Activated CD8-positive, alpha-beta memory T cell treated with anti-CD3 and anti-CD28 coated beads for 48 hours (primary cell): ENCODE measurements around the gene SLC43A2.
"Not testable (repeated sequence)": the region's sequence is repeated elsewhere in the genome, so short reads cannot be mapped to it uniquely, and the experiment has no call there.

Source experiments
- DNase-seq, 3 experiments: peaks; one replicate each; pipeline ENCODE4 v3.0.0-alpha.2; 2020; ENCODE audit warnings: low read depth in 2 of 3, low spot score in 2 of 3

The SLC43A2 gene

DNA sequence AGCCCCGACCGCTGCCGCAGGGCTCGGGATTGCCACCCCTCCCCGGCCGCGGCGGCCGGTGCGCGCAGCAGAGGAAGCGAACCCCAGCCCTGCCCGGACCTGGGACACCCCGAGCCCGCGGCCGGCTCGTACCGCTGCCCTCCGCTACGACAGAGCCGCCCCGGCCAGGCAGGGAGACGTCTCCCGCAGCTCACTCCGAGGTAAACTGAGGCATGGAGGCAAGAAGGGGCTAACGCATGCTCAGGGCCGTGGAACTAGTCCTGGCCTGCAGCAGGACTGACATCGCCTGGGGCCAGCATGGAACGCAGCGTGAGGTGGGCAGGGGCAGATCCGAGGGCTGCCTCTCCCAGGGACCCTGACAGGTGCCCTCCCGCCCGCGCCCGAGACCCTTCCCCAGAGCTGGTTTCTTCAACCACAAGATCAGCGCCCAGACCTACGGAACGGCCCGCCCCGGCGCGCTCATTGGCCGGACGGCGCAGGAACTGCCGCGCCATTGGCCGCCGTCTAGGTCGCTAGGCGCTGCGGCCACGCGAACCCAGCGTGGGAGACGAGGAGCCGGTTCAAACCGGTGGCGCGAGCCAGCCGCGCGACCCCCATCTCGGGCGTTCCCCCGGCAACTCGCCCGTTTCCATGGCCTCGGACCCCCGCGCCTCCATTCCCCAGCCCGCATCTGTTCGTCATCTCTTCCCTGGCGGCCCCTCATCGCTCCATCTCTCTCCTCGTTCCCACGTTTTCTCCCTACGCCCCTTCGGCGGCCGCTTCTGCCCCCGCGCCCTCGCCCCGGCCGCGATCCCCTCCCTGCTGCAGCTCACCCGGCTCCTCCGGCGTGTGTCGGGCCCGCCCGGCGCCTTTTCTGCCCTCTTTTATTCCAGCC, at the start of gene SLC43A2:
Gene SLC43A2, minus strand, starts transcription at position 853 of the 874 bp plus-strand sequence. CDS start 960 bp downstream, outside the sequence.
- DNase-seq, result peak in 2 of 3 experiments; percentile 61 to 67

DNA sequence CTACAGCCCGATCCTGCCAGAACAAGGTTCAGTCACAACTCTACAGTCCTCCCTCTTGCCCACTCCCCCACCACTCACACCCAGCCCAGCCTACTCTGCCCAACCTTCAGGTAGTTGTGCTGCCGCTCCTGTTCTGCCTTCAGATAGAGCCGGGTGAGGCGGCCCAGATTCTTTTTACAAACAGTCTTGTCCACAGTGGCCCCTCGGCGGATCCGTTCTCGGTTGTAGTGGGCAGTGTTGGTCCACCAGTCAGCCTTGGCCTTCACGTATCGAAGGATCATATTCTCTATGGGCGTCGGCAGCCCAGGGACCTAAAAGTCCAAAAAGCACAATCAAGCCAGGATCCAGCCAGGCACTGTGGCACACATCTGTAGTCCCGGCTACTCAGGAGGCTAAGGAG, 47.8 kb upstream of the SLC43A2 start:
- DNase-seq, result no peak

DNA sequence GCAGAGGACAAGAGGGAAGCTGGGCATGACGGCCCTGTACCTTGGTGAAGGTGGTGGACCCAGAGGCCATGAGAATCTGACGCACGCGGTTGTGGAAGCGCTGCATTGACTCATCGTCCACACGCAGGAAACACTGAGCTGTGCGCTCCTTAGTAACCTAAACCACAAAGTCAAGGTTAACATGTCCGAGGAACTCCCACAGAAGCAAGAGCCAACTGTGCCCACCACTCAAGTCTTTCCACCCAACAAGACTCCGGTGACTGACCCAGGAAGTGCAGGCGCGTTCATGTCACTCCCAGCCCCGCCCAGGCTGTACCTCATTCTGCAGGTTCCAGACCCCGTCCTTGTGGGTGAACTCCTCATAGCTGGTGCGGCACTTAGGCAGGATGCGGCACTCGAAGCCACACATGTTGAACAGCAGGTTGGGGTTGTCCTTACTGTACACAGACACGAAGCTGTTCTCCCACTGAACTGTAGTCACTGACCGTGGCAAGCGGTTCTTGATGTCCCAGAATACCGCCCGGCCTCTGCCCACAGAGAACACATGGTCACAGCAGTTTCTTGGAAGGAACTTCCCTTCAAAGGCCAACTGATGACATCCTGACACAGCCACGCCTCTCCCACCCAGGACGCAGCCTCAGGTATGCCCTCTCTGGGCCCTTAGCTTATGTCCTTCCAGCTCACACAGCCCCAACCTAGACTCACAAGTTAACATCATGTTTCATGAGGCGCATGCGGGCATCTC, 44.6 kb upstream of the SLC43A2 start:
- no peak for DNase-seq

DNA sequence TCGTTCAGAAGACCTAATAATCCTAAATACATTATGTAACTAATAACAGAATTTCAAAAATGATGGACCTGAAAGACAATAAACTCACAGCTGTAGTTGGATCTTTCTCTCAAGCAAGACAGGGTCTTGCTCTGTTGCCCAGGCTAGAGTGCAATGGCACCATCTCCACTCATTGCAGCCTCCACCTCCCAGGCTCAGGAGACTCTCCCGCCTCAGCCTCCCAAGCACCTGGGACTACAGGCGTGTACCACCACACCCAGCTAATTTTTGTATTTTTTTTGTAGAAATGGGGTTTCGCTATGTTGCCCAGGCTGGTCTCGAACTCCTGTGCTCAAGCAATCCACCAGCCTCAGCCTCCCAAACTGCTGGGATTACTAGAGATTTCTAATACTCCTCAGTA, 35.3 kb upstream of the SLC43A2 start:
- DNase-seq, result not testable (repeated sequence)

DNA sequence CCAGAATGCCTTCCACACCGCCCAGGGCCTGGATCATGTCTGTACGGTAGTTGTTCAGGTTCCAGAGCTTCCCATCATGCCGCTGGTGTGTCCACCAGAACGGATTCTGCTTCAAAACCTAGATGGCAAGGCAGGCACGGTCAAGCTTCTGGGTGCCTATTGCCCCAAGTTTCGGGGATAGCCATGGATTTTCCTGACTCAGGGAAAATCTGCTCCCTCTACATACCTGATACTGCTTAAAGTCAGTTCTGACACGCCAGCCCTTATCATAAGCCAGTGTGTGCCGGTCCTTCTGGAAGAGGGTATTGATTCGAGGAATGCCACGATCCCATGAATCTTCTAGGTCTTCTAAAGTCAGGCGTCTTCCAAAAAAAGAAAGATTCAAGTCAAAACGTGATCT, 32.4 kb upstream of the SLC43A2 start:
- DNase-seq, result no peak

DNA sequence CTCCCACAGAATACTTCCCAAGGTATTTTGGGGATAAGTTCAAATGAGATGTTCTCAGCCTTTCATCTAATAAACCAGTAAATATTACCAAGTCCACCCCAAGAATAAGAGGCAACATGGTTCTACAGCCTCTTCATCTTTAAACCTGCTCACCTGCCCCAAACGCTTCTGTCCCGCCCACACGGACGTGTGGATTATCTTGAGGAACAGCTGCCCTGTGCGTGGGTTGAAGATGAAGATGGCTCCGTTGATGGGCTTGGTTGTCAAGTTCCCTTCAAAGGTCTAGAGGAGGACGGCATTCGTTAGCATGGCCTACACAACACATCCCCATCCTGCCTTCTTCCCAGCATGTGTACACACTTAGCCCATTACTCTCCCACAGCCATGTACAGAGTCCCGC, 29.5 kb upstream of the SLC43A2 start:
- no peak for DNase-seq

DNA sequence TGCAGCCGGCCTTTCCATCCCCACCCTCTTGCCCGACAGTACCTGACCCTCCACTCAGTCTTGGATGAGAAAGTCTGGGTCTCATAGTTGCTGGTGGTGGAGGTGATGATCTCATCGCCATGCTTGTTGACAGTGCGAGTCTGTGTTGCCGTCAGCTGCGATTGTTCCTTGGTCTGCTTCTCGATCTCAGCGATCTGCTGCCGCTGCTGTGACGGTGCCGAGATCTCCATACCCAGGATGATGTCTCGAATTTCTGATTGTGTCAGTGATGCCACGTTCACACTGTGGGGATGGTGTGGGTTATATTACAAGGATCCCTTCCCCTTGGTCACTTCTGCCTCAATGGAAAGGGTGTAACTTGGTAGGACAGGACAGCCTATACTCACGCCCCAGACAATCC, 25.1 kb upstream of the SLC43A2 start:
- DNase-seq, result no peak

DNA sequence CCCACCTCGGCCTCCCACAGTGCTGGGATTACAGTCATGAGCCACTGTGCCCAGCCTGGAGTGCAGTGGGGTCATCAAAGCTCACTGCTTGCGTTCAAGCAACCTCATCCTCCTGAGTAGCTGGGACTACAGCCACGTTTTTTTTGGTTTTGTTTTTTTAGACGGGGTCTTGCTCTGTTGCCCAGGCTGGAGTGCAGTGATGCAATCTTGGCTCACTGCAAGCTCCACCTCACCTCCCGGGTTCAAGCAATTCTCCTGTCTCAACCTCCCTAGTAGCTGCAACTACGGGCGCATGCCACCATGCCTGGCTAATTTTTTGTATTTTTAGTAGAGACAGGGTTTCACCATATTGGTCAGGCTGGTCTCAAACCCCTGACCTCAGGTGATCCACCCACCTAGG, 24.2 kb upstream of the SLC43A2 start:
- DNase-seq, result not testable (repeated sequence)

DNA sequence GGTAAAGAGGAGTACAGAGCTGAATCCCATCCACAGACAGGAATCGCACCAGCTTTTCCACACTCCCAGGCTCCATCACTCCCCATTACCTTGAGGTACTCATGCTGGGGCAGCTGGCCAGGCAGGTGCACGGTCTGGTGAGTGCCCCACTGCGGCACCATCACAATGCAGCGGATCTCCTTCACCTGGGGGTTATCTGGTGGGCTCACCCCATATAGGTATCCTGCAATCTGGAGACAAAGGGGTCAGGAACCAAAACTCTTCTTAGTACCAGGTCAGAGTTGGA, 22.9 kb upstream of the SLC43A2 start:
- DNase-seq, result no peak

DNA sequence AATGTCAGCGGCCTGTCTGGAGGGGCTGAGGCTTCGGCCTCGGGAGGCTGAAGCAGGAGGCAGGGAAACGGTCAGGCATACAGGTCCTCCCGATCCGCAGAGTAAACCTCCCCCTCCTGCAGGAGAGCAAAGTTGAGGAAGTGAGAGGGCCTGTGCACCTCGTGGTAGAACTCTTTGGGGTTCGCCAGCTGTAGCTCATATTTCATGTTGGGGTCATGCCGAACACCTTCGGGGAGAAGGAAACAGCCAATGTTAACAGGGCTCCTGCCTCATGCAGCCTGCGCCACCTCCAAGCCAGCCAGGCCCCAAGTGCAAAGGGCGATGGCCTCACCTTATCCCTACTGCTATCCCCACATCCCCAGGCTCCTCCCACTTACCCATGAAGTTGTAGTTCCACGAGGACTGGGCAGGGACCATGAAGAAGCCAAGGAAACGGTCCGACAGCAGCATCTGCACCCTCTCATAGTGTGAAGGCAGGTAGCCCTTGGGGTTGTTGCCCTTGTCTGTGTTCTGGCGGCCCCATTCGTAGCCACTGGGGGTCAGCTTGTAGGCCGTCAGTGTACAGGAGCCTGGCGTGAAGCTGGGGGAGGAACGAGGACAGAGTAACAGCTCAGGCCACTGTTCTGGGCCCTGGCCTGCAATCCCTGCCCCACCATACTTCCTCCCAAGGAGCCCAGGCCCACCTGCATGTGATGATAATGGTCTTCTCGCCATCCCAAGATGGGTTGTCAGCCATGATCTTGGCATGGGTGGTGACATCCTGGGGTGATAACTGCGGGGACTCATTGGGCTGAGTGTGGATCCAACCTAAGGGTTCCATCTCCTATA, 22.3 kb upstream of the SLC43A2 start:
- DNase-seq, result no peak

DNA sequence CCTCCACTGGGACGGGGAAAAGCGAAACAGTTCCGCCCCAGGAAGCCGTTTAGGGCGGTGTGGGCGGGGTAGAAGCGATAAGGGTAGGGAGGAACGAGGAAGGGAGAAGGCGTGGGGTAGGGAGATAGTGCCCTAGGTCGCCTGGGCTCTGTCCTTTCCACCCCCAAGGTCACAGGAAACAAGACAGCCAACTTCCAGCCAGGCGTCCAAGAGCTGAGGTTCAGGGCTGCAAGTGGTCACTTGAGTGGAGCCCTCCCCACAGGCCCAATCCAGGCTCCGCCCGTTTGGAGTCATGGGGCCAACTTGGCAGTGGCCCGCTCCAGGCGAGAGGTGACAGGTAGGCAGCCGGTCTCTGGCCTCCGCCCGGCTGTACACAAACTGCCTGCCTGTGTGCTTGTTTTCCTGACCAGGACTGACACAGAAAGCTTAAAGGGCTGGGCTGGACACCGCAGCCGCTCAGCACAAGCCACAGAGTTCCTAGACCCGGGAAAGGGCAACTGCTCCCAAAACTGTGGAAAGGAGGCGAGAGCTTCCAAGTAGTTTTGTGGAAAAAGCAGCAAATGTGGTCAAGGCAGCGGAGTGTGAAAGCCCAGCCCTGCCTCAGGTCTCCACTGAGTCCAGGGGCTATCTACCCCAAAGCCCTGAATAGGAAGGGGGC, 21.3 kb upstream of the SLC43A2 start, which contains the start of gene RILP:
Gene RILP, minus strand, starts transcription at position 23 of the 658 bp plus-strand sequence. CDS start 62 bp downstream, outside the sequence.
- DNase-seq, result no peak

DNA sequence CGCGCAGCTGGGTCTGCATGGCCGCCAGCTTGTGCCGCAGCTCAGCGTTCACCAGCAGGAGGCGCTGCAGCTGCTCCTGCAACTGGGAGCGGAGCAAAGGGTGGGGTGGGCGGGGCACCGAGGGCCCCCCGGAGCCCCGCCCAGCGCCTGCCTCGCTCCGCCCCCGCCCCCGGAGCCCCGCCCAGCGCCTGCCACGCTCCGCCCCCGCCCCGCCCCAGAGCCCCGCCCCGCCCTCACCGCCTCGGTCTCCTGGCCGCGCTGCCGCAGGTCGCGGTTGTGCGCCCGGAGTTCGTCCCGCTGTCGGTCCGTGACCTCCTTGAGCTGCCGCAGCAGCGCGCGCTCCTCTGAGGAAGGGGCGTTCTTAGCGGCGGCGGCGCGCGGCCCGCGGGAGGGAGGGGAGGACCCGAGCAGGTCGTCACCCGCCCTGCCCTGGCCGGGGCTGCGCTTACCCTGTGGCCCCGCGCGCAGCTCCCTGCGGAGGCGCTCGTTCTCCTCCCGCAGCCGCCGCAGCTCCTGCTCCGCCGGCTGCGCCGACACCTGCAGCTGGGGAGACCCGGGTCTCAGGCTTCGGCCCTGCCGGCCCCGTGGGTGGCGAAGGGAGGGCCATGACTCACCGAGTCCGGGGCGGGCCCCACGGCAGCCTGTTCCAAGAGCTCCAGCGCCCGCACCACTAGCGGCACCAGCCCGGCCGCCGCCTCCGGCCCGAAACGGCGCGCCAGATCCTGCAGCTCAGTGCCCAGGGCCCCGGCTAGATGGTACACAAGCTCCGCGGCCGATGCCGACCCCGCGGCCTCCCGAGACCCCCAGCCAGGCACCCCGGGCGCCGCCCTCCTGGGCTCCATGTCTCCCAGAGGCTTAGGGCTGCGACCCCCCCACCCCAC, 20.6 kb upstream of the SLC43A2 start:
- DNase-seq, result peak; percentile 79 to 88 (median 83)

DNA sequence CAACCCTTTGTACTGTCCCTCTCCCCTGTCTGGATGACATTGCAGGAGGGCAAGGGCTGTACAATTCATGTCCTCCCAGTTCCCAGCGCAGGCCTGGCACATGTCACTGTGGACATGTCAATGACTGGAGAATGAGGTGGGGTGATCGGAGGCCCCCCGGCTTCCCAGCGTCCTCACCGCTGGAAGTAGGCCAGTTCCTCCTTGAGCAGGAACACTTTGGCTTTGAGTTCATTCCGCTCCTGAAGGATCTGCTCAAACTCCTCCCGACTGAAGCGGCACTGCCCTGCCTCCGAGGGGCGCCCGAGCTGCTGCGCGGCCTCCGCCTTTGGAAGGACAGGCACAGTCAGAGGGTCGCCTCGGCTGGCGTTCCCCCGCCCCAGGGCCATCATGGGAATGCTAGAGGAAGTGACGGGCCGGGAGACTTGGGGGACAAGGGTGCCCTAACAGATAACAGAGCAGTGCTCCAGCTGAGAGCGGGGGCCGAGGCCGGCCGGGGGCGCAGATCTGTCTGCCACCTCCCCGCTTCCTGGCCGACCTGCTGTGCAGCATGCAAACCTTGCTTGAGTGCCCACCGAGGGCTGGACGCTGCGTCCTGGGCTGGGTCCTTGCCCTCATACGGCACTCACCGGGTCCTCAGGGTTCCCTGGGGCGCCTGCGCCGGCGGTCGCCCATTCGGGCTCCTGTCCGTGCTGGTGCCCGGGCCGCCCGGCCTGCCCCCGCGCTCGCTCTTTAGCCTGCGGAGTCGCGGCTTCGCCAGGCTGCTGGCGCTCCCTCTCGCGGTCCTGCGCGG, 19.7 kb upstream of the SLC43A2 start:
- DNase-seq, result no peak

DNA sequence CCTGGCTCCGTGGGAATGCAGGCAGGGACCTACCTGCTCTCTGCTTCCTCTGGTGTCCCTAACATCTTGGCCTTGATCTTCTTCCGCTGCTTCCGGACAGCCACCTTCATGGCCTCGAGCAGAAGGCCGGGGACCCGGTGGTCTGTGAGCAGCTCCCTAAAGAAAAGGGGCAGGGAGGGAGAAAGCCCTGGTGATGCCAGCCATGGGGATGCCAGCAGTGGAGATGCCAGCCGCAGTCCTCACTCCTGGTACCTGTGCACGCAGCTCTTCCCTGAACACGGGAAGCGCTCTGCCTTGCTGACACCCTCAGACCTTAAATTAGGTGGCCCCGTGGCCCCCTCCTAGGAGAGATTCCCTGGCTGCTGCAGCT, 19.2 kb upstream of the SLC43A2 start:
- no peak for DNase-seq

DNA sequence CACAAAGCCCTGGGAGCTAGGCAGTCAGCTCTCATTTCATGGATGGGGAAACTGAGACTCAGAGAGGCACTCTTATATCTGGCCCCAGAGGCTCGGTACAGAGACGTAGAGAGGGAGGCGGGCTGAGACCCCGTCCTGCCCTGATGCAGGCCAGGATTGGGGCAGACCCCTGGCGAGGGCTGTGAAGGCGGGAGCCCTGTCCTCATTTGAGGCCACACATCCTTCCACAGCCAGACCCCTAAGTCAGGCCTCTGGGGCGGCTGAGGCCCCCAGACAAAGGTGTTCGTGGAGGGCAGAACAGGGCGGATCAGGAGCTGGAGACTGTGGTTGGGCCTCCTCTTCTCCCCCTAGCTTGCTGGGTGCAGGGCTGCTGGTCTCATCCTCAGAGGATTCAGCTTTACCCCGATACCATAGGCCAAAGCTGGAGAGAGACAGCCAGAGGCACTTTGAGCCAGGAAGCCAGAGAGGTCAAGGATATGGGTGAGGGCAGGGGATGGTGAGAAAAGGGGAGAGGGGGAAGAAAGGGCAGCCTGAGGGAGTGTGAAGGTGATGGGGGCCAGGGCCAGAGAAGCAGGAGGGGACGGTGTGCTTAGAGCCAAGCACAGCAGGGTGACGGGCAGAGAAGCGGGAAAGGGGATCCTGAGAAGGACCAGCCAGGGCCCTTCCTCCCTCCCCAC, 17.7 kb upstream of the SLC43A2 start:
- no peak for DNase-seq

DNA sequence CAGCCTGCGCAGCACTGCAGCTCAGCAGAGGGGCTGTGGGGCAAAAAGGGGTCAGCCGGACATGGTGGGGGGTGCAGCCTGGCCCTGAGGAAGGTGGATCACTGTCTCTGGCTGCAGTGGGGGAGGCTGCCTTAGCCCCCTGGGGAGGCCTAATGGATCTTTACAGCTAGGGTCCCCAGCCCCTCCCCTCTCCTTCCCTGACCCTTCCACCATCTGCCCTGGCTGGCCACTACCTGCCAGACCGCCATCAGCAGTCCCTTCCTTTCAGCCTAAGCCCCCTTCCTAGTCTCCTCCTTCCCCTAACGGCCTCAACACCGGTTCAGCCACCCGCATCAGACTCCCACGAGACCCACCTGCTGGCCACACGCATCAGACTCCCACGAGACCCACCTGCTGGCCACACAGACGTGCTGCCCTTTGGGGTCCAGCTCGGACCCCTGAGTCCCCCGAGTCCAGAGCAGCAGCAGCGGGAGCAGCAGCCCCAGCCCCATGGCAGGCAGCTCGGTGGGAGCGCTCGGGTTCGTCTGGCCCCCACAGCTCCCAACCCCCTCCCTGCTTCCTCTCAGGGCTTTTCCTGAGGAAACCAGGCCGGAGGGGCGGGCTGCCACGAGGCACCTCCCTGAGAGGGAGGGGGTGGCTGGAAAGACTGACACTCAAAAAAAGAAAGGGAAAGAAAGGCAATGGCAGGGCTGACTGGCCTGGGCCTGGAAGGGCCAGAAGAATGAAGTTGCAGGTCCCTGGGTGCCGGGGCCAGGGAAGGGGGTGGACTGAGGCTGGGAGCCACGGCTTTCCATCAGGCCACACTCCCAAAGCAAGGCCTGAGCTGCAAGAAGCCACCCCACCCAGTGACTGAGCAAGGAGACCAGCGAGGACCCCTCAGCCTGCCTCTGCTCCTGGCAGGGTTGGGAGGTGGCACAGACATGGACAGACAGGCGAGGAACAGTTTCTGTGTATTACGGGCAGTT, 16.9 kb upstream of the SLC43A2 start, which contains the start of gene SCARF1:
Gene SCARF1, minus strand, starts transcription at position 526 of the 965 bp plus-strand sequence. Its CDS starts 35 bp downstream, at position 491.
- DNase-seq, result no peak

DNA sequence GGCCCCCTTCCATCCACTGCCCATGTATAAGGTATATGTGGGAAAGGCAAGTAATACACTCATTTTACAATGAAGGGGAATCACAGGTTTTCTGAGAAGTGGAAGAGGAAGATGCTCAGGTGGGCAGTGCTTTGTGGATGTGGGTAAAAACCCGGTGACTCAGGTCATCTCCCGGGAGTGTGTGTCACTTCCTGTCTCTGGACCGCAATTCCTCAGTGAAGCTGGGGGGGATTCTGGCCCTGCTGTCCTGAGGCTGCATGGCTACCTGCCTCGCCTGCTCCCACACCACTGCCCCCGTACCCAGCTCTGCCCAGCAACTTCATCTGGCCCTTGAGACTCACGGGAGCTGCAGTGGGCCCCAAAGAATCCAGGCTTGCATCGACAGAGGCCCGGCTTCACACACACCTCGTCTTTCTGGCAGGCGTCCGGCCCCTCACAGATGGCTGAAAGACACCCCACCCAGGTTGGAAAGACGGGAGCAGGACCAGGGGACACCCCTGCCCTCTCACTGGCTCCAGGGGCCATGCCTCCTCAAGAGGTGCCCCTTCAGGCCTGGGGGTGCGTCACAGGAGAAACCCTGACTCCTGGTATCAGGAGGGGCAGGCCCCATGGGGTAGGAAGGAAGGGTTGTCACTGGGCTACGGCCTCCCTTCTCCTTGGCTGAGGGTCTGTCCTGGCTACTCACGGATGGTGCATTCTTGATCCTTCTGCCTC, 16.0 kb upstream of the SLC43A2 start:
- DNase-seq, result no peak
